ENCODE measurements around the gene SETDB2.

SETDB2 gene

GRCh38 chr13:49530457-49530856 is 86.4 kb downstream of the SETDB2 start:
- TF ChIP-seq CTCF (IDR thresholded peaks at IDR 0.05; ENCODE audit: insufficient read depth, missing control alignments), result no peak
- DNase-seq (ENCODE audit: insufficient read length, low spot score) (no peak), FAIRE-seq (no peak)

GRCh38 chr13:49532593-49532992 is 88.5 kb downstream of the SETDB2 start:
- FAIRE-seq (no peak), DNase-seq (ENCODE audit: insufficient read length, low spot score) (no peak)
- TF ChIP-seq CTCF (IDR thresholded peaks at IDR 0.05; ENCODE audit: insufficient read depth, missing control alignments), result no peak

- DNase-seq (ENCODE audit: insufficient read length, low spot score) (no peak), FAIRE-seq (no peak)
- no peak for TF ChIP-seq CTCF (IDR thresholded peaks at IDR 0.05; ENCODE audit: insufficient read depth, missing control alignments)
Measured at GRCh38 chr13:49533011-49533410, 88.9 kb downstream of the SETDB2 start.

- FAIRE-seq, result no peak
Measured at GRCh38 chr13:49533591-49534269, 89.7 kb downstream of the SETDB2 start.

GRCh38 chr13:49536144-49536873 is 92.2 kb downstream of the SETDB2 start:
- FAIRE-seq, result no peak
- TF ChIP-seq CTCF (IDR thresholded peaks at IDR 0.05; ENCODE audit: insufficient read depth, missing control alignments), result no peak
- no peak for DNase-seq (ENCODE audit: insufficient read length, low spot score)

More at GRCh38 chr13:49533591-49534269, 89.7 kb downstream of the SETDB2 start:
- no peak for TF ChIP-seq CTCF (IDR thresholded peaks at IDR 0.05; ENCODE audit: insufficient read depth, missing control alignments)
- DNase-seq (ENCODE audit: insufficient read length, low spot score), result no peak

GRCh38 chr13:49538404-49538803 is 94.3 kb downstream of the SETDB2 start:
- DNase-seq (ENCODE audit: insufficient read length, low spot score) (no peak), FAIRE-seq (no peak)
- TF ChIP-seq CTCF (IDR thresholded peaks at IDR 0.05; ENCODE audit: insufficient read depth, missing control alignments), result no peak

- no peak for TF ChIP-seq CTCF (IDR thresholded peaks at IDR 0.05; ENCODE audit: insufficient read depth, missing control alignments)
- FAIRE-seq, result no peak
- no peak for DNase-seq (ENCODE audit: insufficient read length, low spot score)
Measured at GRCh38 chr13:49539313-49539712, 95.2 kb downstream of the SETDB2 start.
